ENCODE data around the gene FAM117A.

GRCh38 chr17:49739641-49740271 lies 24.2 kb downstream of the FAM117A start:
- TF ChIP-seq CTCF (IDR thresholded peaks at IDR 0.05): no peak
- TF ChIP-seq EZH2phosphoT487 (IDR thresholded peaks at IDR 0.05; ENCODE audit: borderline replicate concordance, low read depth): no peak
- no peak for TF ChIP-seq POLR2AphosphoS5 (IDR thresholded peaks at IDR 0.05; ENCODE audit: low read depth, low read length)
- no peak for TF ChIP-seq IRF3 (IDR thresholded peaks at IDR 0.05; ENCODE audit: low read depth, low read length)
